PFSK-1 (cell line): ENCODE results near the gene FITM1.

ENCODE experiments used
- POLR2AphosphoS5 ChIP-seq: IDR thresholded peaks from 2 replicates; pipeline ENCODE4 v1.6.1; 2012; ENCODE audit warnings: low read depth, mild to moderate bottlenecking, control low read depth, low read length, moderate library complexity
- TAF1 ChIP-seq: IDR thresholded peaks from 2 replicates; pipeline ENCODE4 v1.6.1; 2012; ENCODE audit warnings: low read length, control low read depth, borderline replicate concordance; ENCODE audit not compliant: insufficient read depth
- TF ChIP-seq, protein P1 (sequence below), 2 experiments: IDR thresholded peaks; 2 replicates each; pipeline versions ENCODE4 v1.6.1 to v1.8.0; 2011 to 2012; ENCODE audit warnings: low read depth in 2 of 2, low read length in 2 of 2, control low read depth in 1 of 2, inconsistent platforms in 1 of 2, mild to moderate bottlenecking in 1 of 2, moderate library complexity in 1 of 2; ENCODE audit not compliant: insufficient read depth in 1 of 2

DNA sequence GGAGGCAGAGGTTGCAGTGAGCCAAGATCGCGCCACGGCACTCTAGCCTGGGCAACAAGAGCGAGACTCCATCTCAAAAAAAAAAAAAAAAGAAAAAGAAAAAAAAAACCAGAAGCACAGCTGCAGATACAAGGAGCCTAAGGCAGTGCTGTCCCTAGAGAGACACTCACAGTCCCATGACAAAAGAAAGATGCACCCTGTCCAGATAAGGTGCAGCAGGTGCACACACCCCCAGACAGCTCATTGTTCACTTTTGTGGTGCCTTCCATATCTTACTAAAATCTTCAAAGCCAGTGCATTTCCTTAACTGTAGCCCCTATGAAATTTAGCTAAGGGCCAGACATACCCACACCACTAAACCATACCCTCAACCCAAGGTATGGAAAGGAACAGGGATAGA is 8.0 kb upstream of the FITM1 start:
- no peak for TF ChIP-seq POLR2AphosphoS5
- TF ChIP-seq, protein P1, sequence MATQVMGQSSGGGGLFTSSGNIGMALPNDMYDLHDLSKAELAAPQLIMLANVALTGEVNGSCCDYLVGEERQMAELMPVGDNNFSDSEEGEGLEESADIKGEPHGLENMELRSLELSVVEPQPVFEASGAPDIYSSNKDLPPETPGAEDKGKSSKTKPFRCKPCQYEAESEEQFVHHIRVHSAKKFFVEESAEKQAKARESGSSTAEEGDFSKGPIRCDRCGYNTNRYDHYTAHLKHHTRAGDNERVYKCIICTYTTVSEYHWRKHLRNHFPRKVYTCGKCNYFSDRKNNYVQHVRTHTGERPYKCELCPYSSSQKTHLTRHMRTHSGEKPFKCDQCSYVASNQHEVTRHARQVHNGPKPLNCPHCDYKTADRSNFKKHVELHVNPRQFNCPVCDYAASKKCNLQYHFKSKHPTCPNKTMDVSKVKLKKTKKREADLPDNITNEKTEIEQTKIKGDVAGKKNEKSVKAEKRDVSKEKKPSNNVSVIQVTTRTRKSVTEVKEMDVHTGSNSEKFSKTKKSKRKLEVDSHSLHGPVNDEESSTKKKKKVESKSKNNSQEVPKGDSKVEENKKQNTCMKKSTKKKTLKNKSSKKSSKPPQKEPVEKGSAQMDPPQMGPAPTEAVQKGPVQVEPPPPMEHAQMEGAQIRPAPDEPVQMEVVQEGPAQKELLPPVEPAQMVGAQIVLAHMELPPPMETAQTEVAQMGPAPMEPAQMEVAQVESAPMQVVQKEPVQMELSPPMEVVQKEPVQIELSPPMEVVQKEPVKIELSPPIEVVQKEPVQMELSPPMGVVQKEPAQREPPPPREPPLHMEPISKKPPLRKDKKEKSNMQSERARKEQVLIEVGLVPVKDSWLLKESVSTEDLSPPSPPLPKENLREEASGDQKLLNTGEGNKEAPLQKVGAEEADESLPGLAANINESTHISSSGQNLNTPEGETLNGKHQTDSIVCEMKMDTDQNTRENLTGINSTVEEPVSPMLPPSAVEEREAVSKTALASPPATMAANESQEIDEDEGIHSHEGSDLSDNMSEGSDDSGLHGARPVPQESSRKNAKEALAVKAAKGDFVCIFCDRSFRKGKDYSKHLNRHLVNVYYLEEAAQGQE (IDR thresholded peaks at IDR 0.05; ENCODE audit: insufficient read depth in 1 of 2, low read depth in 2 of 2, low read length in 2 of 2) = no peak
- TF ChIP-seq TAF1 = no peak
